Body of pancreas (tissue), 4 donors: Measurements from ENCODE around the gene B3GLCT.

ENCODE experiments used
- POLR2A ChIP-seq, 3 donors: fragments of 450-650 bp; IDR thresholded peaks; one replicate each; pipeline ENCODE4 v1.6.1; 2016; ENCODE audit warnings: antibody characterized with exemption in 3 of 3, mild to moderate bottlenecking in 2 of 3
- TF ChIP-seq, protein P1 (sequence below), 7 experiments: fragments of 450-650 bp in 4 of 7; fragments of 200-600 bp in 3 of 7; sonication (generic) in 3 of 7; IDR thresholded peaks; one replicate each; pipeline ENCODE4 v1.5.1; 2016 to 2019; ENCODE audit warnings: antibody characterized with exemption in 7 of 7

DNA sequence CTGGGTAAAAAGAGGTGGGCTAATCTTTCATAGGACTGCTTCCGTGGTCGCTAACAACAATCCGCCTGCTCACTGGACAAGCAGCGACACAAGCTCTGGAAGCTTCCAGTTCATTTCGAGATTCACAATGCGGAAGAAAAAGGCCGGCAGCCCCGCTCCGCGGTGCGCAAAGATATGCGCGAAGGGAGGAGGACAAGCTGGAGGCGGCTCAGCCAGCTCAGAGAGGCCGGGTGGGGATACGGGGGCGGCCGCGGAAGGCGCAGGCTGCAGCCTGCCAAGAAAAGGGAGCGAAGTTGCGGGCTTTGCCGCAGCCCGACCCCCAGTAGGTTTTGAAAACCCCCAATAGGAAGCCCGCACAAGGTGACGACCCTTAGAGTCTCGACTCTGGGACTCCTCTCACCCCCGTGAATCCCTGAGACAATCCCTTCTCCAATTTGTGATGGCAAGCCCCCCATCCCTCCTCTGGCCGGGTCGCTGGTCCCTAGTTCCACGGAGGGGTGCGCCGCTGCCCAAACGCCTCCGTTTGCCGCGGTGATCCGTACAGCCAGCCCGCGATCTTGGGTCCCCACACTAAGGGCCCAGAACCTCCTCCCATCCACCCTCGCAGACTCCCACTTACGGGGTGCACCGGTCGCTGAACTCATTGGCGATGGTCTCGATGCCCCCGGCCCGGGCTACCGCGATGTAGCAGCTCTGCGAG is 38.8 kb upstream of the B3GLCT start:
- TF ChIP-seq, protein P1, sequence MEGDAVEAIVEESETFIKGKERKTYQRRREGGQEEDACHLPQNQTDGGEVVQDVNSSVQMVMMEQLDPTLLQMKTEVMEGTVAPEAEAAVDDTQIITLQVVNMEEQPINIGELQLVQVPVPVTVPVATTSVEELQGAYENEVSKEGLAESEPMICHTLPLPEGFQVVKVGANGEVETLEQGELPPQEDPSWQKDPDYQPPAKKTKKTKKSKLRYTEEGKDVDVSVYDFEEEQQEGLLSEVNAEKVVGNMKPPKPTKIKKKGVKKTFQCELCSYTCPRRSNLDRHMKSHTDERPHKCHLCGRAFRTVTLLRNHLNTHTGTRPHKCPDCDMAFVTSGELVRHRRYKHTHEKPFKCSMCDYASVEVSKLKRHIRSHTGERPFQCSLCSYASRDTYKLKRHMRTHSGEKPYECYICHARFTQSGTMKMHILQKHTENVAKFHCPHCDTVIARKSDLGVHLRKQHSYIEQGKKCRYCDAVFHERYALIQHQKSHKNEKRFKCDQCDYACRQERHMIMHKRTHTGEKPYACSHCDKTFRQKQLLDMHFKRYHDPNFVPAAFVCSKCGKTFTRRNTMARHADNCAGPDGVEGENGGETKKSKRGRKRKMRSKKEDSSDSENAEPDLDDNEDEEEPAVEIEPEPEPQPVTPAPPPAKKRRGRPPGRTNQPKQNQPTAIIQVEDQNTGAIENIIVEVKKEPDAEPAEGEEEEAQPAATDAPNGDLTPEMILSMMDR (IDR thresholded peaks at IDR 0.05): no peak
- TF ChIP-seq POLR2A (IDR thresholded peaks at IDR 0.05): peak in 1 of 3 donors; percentile 19
